ENCODE measurements around the gene SOST.

The SOST gene

DNA sequence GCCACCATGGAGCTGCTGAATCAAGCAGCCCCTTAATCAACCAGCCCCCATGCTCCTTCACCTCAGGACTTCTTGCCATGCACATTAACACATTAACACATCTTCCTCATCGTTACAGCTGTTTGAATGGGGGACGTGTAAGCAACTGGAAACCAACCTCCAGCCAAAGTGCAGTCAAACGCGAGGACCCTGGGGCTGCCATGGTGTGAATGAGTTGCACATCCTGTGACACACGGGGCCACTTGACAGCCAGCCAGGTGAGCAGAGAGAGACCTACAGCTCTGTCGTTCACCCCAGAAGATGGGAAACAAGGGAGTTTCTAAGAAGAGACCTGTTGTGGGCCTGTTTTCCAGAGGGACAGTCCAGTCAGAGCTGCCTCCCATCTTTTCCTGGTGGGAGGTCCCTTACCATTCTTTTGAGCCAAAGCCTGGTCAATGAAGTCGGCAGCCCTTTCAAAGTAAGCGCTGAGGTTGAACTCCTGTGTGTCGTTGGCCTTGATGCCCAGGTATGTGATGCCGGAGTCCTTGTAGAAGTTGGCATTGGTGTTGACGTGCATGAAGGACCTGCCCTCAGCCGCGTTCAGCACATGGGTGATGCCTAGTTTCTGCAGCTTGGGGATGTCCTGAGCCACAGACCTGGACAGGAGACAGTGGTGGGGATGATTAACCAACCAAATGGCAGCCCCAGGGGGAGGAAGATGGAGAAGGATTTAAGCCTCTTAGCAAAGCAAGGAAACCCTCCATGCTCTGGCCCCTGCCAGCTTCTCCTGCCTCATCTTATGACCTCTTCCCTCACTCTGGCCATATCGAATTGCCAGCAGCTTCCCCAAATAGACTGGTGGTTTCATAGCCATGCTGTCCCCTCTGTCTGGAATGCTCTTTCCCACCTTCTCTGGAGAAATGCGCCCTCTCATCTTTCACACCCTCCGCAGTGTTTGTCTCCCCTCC, 16.0 kb upstream of the SOST start:
- no peak for DNase-seq

DNA sequence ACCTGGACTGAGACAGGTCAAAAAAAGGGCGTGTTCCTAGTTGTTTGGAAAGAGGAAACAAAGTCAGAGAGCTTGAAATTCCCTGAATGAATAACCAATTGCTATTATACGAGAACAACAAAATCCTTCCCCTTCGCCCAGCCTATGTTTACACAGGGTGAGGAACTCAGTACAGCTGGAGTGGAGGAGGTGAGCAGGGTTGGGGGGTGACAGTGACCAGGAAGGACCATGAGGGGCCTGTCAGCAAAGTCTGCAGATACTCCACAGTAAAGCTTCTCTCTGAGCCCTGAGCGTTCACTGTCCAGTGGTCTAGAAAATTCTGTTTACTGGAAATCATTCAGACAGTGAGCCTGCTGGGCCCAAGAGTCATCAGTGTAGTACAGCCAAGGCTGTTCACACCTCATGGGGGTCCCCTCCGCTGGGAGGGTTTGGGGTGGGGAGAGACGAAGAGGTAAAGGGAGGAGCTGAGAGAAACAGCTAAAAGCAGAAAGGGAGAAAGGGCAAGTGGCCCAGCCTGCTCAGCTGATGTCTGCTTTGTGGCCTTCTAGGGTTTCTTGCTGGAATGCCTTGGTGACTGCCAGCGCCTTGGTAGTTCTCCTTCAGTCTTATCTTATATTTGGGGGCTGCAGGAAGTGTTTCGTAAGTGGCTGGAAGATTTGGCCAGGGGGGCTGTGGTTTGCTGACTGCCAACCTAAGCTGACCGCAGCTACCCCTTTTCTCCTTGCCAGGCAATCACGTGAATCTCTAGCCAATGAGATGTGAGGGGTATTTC, 14.5 kb upstream of the SOST start:
- DNase-seq, result no peak

DNA sequence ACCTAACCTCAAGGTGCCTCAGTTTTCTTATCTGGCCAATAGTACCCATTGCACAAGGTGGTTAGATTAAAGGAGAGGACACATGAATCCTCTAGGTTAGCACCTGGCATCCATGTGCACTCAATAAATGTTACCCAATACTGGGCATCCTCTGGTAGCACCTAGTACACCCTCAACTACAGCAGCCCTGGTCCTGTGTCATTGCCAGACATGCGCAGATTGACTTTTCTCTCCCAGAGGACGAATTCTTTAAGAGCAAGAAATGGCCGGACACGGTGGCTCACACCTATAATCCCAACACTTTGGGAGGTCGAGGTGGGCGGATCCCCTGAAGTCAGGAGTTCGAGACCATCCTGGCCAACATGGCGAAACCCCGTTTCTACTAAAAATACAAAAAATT, 12.9 kb upstream of the SOST start:
- no peak for DNase-seq

DNA sequence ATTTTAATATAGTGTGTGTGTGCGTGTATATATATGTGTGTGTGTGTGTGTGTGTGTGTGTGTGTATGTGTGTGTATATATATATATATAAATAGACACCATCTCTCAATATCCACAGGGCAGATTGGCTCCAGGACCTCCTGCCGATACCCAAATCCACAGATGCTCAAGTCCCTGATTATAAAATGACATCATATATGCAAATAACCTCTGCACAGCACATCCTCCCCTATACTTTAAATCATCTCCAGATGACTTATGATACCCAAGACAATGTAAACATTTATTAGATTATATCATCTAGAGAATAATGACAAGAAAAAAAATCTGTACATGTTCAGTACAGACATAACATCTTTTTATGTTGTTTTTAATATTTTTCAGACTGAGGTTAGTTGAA, 12.4 kb upstream of the SOST start:
- no peak for DNase-seq

DNA sequence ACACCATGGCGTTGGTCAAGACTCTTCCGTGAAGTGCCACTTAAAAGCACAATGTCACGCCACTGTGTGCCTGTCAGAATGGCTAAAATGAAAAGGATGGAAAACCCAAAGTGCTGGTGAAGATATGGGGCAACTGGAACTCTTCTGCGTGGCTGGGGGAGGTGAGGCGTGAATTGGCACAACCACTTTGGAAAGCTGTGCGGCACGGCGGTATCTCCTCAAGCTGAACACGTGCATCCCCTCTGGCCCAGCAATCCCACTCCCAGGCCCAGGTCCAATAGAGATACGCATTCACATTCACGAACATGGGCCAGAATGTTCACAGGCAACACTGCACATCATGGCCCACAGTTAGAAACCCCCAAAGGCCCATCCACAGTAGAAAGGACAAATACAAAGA, 11.3 kb upstream of the SOST start:
- DNase-seq, result no peak

DNA sequence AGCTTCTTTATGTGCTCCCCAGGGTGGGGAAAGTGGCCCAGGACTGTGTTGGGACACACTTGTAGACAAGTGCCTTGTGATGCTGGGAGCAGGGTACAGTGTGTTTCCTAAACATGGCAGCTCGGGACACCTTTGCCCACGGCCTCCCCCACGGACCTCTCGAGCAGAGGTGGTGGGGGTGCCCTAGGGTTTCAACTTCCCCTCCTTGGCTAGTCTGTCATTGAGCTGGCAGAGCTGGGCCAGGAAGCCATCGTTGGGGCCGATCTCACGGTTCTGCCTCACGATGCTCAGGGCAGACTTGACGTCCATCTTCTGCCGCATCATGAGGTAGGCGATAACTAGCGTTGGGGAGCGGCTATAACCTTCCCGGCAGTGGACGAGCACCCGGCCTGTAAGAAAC, 10.8 kb upstream of the SOST start:
- no peak for DNase-seq

DNA sequence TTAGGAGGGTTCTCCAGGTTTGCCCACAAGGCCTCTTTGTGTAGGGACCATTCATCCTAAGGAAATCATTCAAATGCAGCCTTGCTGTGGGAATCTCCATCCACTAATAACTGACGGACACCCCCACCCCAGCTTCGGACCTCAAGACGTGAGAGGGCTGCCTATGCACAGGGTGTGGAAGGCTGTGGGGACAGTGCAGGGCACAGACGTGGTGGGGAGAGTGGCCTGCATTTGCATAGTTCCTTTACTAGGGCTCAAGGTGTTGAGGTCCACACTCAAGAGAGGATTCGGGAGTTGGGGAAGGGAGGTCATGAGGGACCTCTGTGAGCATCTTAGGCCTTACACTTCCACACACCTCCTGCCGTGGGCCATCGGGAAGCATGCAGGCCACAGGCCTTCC, 10.4 kb upstream of the SOST start:
- no peak for DNase-seq

DNA sequence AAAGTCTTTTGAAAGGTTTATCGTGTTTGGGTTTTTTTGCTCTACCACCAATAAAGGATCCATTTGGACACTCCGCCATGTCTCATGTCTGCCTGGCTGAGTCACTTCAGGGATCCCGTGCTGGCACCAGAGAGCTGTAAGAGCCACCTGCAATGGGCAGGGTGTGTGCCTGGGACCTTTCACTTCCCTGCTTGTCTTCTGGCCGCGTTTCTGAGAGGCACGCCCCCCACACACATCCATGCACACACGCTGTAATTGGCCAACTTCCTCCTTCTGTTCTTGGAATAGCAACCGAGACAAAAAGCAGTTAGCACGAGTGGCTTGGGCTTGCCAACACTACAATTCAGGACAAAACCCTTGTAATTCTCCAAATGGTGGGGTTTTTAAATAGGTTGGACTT, 9.8 kb upstream of the SOST start:
- DNase-seq, result no peak

DNA sequence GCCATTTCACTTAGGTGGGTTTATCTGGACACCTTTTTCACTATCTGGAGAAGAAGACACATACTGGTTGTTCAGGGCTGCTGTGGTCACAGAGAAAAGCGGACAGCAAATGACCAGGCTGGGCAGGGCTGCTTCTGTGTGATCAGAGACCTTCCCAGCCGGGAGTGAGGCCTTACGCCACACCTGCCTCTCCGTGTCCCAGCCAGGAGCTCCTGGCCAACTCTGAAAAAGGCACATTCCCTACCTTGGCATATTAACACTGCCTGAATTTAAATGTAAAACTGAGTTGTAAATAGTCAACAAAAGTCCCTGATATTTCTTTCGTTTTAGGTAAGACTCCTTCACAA, 9.1 kb upstream of the SOST start:
- no peak for DNase-seq

DNA sequence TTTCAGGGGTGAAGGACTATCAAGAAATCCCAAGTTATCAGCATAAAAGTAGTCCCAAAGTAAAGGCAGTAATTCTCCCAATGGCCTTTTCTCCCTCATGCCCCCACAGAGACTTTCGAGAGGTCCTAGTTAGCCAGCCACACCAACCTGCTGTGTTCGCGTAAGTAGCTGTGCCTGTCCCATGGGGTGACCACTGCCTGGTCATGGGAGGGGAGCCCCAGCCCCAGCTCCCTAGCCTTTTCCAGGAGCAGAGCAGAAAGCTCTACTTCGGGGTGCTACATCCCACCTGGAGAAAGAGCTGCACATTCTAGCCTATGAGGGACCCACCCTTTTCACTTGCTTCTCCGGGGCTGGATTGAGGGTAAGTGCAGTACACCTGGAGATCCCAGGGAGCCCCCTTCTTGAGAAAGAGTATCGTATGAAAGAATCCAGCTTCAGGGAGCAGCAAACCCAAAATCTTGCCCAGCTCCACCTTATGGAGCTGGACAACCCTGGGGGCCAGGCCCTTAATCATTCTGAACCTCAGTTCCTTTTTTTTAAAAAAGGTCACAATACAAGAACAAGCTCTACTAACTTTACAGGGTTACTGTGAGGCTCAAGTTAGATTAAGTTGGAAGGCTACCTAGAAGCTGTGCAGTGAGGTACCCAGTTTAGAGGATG, 8.6 kb upstream of the SOST start:
- DNase-seq, result no peak

DNA sequence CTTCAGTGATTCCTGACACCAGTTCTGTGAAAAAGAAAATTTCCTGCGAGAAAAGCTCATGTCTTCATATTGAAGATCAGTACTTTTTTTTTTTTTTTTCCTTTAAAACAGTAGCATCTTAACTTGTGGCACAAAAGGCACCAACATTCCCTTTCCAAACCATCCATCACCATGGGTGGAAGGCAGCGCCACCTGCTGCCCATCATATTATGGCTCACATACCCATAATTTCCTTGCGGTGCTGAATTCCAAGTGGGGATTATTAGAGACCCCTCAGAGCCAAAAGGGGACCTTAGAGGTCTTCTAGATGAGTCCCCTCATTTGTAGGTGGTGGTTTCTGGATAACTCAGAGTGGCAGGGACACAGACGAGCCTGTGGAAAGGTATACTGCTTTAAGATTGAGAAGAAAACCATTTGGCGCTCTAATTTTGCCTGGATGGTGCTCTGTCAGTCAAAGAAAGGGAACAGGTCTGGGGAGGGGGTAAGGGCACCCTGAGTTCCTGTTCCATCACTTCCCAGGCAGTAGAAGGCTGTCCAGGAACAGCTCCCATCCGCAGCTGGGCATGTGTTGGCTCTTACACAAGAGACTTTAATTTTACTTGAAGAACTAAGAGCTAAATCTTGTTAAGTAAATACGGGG, 7.9 kb upstream of the SOST start:
- DNase-seq, result peak; percentile 45

DNA sequence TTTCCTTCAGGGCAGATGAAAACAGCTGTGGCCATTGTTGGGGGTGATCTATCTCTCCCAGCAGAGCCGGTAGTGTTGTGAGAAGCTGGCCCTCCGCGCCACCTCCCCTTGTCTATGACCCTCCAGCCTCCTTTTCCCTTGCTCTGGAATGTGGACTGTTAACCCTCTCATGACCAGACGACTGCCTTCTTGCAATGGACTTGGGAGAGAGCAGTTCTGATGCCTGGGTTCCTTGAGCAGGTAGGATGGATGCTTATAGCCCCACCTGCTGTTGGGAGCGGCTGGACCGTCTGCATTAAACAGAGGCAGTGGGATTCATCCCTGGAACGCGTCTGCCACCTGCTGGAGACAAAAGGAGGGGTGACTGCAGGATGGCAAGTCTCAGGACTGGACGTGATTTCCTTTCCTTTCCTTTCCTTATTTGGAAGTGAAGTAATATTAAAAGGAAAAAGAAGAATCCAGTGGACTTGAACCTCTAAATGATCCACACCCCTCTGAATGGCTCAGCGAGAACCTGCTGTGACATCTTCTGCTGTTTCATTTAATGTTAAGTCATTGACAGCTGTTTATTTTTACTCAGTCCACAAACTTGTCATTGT, 1.8 kb upstream of the SOST start:
- peak; percentile 75 for DNase-seq

DNA sequence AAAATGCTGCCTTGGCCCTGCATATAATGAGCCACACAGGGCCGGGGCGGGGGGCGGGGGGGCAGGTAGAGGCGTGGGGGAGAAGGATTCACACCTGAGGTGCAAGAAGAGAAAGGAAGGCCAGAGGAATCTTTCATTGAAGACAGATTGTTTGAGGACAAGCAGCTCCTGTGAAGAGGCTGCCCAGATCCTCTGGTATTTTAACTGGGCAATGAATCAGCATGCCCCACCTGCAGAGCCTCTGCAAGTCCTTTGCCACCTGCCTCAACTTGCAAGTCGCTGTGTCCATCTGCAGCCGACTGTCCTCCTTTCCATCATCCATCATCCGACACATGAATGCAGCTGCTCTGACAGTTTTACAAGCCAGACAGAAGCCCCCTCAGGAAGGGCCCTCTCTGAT, 1.2 kb upstream of the SOST start:
- DNase-seq, result no peak

DNA sequence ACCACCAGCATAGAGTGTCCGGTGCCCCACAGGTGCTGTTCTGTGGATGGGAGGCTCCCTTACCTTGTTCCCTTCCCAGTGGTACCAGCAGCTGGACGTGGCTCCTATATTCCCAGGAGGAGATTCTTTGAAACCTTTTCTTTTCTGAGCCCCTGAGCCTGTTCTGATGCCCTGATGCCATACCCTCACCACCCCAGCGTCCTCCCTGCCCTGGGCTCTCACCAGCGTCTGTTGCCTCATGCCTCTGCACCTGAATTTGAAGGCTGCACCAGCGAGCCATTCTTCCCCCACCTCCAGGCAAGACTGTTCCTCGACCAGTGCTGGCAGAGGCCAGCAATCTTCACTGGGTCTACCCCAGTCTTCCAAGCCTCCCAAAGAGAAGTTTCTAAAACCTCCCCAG, 505 bp downstream of the SOST start:
- no peak for DNase-seq

DNA sequence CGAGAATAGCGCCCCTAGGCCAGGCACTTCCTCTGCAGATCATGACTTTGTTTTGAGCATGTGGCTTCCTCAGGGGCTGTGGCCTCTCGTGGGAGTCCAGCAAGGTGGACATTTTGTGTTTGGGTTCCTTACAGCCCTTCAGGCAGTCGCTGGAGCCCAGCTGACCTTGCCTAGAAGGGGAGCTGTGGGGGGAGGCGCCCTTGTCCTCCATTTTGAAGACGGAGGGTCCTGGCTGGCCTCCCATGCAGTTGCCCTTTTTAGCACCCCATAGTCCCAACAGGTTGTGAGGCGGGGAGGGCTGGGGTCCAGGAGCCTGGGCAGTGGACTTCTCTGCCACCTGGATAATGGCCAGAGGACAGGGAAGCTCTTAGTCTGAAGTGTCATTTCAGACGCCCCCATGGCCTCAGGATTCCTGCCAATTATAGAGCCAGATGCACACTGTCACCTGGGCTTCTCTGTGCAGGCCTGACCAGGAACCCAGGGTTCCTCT, 1.4 kb downstream of the SOST start:
- no peak for DNase-seq

DNA sequence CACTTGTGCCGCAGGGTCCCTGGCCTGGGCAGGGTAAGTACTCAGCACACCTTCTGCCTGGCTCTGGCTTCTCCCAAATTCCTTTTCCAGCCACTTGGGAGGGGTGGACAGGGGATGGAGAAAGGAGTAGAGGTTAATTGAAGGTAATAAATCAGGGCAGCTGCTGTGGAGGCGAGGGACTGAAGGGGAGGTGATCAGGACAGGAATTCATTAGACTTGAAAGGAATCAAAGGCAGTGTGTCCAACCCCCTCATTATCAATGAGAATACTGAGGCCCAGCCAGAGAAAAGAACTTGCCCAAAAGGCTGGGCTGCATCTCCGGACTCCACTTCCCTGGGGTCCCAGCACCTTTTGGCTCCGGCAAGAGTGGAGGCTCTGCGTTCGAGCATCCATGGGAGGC, 2.4 kb downstream of the SOST start:
- no peak for DNase-seq

DNA sequence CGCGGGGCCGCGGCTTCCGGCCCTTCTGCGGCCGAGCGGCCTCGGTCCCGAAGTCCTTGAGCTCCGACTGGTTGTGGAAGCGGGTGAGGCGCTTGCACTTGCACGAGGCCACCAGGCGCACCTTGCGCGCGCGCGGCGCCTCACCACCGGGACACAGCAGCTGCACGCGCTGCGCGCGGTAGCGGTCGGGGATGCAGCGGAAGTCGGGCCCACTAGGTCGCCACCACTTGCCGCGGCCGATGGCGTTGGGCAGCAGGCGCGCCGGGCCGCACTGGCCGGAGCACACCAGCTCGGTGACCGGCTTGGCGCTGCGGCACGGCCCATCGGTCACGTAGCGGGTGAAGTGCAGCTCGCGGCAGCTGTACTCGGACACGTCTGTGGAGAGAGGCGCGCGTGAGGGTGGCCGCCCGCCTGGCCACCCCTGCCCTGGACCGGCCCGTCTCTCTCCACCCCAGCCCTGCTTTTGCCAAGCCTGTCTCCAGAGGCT, 3.2 kb downstream of the SOST start:
- no peak for DNase-seq

DNA sequence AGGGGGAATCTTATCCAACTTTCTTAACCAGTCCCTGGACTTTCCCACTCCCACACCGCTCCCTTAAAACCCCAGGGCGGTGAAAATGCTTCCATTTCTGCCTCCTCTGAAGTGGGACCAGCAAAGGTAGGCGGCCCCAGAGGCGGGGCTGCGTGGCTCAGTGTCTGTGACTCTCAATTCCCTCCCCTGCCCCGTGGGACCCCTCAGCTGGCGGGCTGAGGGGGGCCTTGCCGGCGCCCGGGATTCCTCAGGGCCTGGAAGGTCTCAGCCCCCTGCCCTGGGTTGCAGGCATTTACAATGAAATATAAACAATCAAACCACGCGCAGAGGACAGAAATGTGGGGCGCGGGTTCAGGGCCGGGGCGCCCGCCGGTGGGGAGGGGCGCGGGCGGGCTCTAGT, 3.6 kb downstream of the SOST start:
- no peak for DNase-seq

DNA sequence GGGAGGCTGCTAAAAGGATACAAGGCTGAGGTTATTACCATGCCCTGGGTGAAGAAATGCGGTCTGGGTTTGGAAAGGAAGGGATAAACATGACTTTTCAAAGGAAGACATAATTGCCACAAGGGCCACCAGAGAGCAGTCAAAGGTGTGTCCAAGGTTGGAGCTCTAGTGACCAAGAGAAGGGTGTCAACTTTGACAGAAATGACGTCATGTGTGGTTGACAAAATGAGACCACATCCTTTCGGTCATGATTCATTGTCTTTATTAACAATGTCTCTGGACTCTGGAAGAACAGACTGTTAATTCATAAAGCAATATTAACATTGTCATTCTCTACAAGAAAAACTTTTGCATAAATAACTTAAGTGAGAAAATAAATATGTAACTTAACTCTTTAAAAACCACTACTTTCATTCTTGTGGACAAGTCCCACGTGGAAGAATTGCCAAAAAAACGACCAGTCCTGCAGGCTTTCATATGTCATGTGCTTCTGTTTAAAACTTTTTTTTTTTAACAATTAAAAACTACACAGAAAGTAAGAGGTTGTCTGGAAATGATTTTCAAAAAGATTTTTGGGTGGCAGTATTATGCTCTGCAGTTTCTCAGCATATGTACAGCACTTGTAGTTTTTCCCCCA, 5.0 kb downstream of the SOST start:
- no peak for DNase-seq

DNA sequence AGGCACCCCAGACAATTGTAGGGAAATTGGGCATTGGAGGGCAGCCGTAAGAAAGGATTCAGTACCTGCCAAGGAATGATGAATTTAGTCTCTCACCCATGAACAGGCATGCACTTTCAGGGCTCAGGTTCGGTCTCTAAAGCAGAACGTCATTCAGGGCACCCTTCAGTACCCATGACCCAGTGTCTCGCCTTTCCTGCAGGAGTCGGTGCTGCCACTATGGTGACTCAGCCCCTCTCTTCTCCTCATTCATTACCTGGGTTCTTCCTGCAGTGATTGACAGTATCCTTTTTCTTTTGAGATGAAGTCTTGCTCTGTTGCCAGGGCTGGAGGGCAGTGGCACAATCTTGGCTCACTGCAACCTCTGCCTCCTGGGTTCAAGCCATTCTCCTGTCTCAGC, 8.4 kb downstream of the SOST start:
- DNase-seq, result no peak

DNA sequence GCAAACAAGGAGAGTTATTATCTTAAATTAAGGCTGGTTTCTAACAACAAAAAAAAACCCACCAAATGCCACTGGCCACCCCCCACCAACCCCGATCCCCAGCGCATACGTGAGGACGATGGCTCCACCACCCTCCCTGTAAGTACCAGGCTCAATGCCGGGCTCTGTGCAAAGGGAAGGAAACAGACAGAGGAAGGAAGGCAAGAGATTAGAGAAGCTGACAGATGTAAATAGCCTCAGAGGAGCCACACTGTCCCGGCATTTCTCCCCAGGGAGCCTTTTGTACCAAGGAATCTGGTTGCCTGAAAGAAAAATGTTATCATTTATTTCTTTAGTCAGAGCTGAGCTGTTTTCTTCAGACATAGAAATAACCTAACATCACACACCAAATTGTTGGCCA, 13.1 kb downstream of the SOST start:
- no peak for DNase-seq

DNA sequence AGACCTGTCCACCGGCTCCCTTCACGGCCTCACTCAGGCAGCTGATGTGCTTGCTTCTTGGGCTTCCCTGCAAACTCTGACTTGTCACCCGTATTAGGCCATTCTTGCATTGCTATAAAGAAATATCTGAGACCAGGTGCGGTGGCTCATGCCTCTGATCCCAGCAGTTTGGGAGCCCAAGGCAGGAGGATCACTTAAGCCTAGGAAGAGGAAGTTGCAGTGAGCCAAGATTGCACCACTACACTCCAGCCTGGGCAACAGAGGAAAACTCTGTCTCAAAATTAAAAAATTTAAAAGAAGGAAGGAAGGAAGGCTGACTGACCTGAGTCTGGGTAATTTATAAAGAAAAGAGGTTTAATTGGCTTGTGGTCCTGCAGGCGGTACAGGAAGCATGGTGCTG, 17.0 kb downstream of the SOST start:
- DNase-seq, result no peak

Data from NCI-H1105 (cell line).